BE2C (cell line): ENCODE measurements around the gene CACNA1B.

Experiments used
- DNase-seq: peaks from one replicate; pipeline ENCODE4 v3.0.0-alpha.2; 2020
- H3K27me3 ChIP-seq: fragments of 250-450 bp; sonication (Bioruptor Pico); 2 replicates; pipeline ENCODE4 v1.5.1; 2020; ENCODE audit warnings: mild to moderate bottlenecking
- H3K36me3 ChIP-seq: fragments of 250-450 bp; sonication (Bioruptor Pico); 2 replicates; pipeline ENCODE4 v1.5.1; 2020; ENCODE audit warnings: mild to moderate bottlenecking
- H3K4me1 ChIP-seq: fragments of 250-450 bp; sonication (Bioruptor Pico); 2 replicates; pipeline ENCODE4 v1.5.1; 2020
- H3K4me3 ChIP-seq: 2 replicates; pipeline ENCODE4 v1.5.1; 2011; ENCODE audit warnings: low read depth, low read length
- H3K9me3 ChIP-seq: fragments of 250-450 bp; sonication (Bioruptor Pico); 2 replicates; pipeline ENCODE4 v1.5.1; 2020
- TF ChIP-seq, protein P1 (sequence below): IDR thresholded peaks from 2 replicates; pipeline ENCODE4 v1.5.1; 2012; ENCODE audit warnings: mild to moderate bottlenecking, low read depth, low read length

CACNA1B gene

GRCh38 chr9:137837345-137838278, 40.0 kb upstream of the CACNA1B start:
- Histone ChIP-seq H3K9me3 (no peaks in the 10 kb centered on the region), H3K27me3 (no peaks in the 10 kb centered on the region), H3K4me3 (no peak overlapping the region), H3K4me1 (no peaks in the 10 kb centered on the region), H3K36me3 (peaks cover 41% of the 10 kb centered on the region)
- TF ChIP-seq, protein P1, sequence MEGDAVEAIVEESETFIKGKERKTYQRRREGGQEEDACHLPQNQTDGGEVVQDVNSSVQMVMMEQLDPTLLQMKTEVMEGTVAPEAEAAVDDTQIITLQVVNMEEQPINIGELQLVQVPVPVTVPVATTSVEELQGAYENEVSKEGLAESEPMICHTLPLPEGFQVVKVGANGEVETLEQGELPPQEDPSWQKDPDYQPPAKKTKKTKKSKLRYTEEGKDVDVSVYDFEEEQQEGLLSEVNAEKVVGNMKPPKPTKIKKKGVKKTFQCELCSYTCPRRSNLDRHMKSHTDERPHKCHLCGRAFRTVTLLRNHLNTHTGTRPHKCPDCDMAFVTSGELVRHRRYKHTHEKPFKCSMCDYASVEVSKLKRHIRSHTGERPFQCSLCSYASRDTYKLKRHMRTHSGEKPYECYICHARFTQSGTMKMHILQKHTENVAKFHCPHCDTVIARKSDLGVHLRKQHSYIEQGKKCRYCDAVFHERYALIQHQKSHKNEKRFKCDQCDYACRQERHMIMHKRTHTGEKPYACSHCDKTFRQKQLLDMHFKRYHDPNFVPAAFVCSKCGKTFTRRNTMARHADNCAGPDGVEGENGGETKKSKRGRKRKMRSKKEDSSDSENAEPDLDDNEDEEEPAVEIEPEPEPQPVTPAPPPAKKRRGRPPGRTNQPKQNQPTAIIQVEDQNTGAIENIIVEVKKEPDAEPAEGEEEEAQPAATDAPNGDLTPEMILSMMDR: no peak
- no peak for DNase-seq

DNA sequence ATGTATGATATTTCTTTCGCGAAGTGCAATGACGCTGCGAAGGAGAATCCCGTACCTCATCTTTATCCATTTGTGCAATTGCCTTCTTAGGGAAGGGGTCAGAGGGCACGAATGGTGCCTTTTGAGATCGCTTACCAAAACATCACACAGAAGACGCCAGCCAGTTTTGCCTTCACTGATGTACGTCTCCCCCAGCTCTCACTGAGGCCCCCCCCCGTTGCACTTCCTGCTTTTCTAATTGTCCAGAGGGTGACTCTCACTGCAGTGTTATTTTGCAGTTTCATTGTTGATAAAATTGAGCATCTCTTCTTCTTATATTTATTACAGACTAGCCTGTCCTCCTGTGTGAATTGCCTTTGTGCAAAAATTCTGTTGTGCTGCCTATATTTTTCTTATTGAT, 39.0 kb upstream of the CACNA1B start:
- Histone ChIP-seq H3K9me3 (no peaks in the 10 kb centered on the region), H3K4me1 (no peaks in the 10 kb centered on the region), H3K4me3 (no peak overlapping the region), H3K27me3 (no peaks in the 10 kb centered on the region), H3K36me3 (peaks cover 31% of the 10 kb centered on the region)
- DNase-seq: no peak
- TF ChIP-seq, protein P1: no peak

GRCh38 chr9:137843355-137843754, 34.2 kb upstream of the CACNA1B start:
- H3K4me3 ChIP-seq: no peak overlapping the region
- no peaks in the 10 kb centered on the region for H3K9me3 ChIP-seq
- H3K4me1 ChIP-seq: no peaks in the 10 kb centered on the region
- no peak for DNase-seq
- no peaks in the 10 kb centered on the region for H3K36me3 ChIP-seq
- TF ChIP-seq, protein P1: no peak
- no peaks in the 10 kb centered on the region for H3K27me3 ChIP-seq

GRCh38 chr9:137851516-137852267, 25.9 kb upstream of the CACNA1B start:
- TF ChIP-seq, protein P1: no peak
- peaks cover 3% of the 10 kb centered on the region; the same call in 1 of the 2 replicates for H3K9me3 ChIP-seq
- no peak overlapping the region for H3K4me3 ChIP-seq
- no peaks in the 10 kb centered on the region for H3K36me3 ChIP-seq
- no peaks in the 10 kb centered on the region for H3K27me3 ChIP-seq
- no peaks in the 10 kb centered on the region for H3K4me1 ChIP-seq
- DNase-seq: no peak

- Histone ChIP-seq H3K36me3 (no peaks in the 10 kb centered on the region), H3K4me3 (no peak overlapping the region), H3K27me3 (no peaks in the 10 kb centered on the region), H3K4me1 (no peaks in the 10 kb centered on the region), H3K9me3 (peaks cover 3% of the 10 kb centered on the region; the same call in 1 of the 2 replicates)
- TF ChIP-seq, protein P1: no peak
- DNase-seq: no peak
These were observed 24.1 kb upstream of the CACNA1B start for GRCh38 chr9:137853392-137853995.
